Astrocyte of the spinal cord (primary cell): ENCODE results near the gene BRD7.

ENCODE experiments used
- DNase-seq: peaks from one replicate; pipeline ENCODE4 v3.0.0; 2011; ENCODE audit warnings: low read depth, low spot score
- H3K4me3 ChIP-seq: 2 replicates; pipeline ENCODE4 v1.5.1; 2011; ENCODE audit warnings: low read depth, mild to moderate bottlenecking, low read length, moderate library complexity
- in situ Hi-C: cut with HindIII; loops from 2 replicates; pipeline ENCODE4 v1.10.0; 2017; ENCODE audit warnings: low sequenced_read_pairs
- TF ChIP-seq, protein P1 (sequence below): IDR thresholded peaks from 2 replicates; pipeline ENCODE4 v1.5.1; 2012; ENCODE audit warnings: low read depth, mild to moderate bottlenecking, low read length, inconsistent platforms

BRD7 gene

DNA sequence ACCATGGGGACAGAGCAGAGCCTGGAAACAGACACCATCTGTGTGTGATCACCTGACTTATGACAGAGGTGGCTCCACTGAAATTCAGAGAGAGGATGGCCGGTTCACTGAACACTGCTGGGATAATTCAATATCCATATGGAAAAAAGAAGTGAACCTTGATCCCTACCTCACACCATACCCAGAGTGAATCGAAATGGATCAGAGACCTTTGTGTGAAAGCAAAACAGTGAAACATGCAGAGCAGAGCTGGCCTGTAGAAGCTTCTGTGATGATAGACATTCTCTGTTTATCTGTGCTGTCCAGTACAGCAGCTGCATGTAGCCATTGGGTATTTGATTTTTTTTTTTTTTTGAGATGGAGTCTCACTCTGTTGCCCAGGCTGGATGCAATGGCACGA is 82.1 kb downstream of the BRD7 start:
- DNase-seq: no peak
- H3K4me3 ChIP-seq: no peak overlapping the region
- in situ Hi-C loops: no loop called here
- TF ChIP-seq, protein P1, sequence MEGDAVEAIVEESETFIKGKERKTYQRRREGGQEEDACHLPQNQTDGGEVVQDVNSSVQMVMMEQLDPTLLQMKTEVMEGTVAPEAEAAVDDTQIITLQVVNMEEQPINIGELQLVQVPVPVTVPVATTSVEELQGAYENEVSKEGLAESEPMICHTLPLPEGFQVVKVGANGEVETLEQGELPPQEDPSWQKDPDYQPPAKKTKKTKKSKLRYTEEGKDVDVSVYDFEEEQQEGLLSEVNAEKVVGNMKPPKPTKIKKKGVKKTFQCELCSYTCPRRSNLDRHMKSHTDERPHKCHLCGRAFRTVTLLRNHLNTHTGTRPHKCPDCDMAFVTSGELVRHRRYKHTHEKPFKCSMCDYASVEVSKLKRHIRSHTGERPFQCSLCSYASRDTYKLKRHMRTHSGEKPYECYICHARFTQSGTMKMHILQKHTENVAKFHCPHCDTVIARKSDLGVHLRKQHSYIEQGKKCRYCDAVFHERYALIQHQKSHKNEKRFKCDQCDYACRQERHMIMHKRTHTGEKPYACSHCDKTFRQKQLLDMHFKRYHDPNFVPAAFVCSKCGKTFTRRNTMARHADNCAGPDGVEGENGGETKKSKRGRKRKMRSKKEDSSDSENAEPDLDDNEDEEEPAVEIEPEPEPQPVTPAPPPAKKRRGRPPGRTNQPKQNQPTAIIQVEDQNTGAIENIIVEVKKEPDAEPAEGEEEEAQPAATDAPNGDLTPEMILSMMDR: no peak

DNA sequence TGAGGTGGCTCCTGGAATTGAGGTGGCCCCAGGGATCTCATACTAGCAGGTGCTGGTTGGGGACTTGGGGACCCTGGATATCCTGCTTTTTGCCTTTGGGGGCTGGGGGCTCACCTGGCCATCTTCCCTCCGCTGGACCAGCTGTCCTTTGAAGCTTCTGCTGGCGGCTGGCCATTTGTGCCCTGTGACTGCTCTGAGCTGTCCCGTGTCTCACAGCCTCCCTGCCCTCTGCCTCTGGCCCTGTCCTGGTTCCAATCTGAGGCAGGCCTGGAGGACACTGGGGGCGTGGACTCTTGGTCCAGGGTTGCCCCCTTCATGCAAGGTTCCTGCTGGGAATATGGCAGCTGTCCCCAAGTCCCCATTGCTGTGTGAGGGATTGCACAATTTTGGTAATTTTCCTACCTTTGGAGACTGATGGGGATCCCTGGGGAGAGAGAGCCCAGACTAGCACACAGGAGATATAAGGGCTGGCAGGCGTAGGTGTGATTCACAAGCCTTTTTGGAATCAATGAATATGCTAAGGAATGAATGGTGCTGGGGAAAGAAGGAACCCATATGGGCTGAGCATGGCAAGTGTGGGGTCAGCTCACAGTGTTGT is 83.3 kb downstream of the BRD7 start:
- no peak for DNase-seq
- no peak overlapping the region for H3K4me3 ChIP-seq
- in situ Hi-C loops: no loop called here
- TF ChIP-seq, protein P1: no peak

DNA sequence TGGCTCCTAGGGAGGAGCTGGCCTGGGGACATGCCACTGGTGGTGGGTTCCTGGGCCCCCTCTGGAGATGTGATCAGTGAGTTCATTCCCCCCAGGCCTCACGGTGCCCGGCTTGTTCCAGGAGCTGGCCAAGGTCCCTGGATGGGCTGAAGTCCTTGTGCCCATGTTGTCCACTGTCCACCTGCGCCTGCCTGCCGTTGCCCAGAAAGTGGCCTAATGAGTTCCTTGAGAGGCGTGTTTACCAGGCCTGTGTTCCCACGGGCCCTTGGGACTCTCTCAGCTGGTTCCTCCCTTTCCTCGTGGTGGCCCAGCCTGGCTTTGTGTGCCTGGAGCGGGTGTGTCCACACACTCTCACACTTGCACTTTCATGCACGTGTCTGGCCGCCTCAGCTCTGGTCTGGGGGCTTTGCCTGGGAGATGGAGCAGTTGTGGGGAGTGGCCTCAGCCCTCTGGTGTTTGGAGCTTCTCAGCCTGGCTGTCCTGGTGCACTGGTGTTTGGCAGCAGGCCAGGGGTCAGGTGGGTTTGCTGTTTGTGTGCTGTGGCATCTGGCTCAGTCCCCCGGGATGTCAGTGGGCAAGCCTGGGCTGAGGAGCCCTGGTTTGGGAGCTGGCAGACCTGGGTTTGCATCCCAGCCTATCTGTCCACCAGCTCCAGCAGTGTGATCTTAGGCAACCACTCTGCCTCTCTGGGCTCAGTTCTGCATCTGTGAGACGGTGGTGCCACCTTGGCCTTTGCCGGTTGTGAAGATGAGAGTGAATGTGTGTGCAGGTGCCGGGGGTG is 84.5 kb downstream of the BRD7 start:
- no peak for DNase-seq

DNA sequence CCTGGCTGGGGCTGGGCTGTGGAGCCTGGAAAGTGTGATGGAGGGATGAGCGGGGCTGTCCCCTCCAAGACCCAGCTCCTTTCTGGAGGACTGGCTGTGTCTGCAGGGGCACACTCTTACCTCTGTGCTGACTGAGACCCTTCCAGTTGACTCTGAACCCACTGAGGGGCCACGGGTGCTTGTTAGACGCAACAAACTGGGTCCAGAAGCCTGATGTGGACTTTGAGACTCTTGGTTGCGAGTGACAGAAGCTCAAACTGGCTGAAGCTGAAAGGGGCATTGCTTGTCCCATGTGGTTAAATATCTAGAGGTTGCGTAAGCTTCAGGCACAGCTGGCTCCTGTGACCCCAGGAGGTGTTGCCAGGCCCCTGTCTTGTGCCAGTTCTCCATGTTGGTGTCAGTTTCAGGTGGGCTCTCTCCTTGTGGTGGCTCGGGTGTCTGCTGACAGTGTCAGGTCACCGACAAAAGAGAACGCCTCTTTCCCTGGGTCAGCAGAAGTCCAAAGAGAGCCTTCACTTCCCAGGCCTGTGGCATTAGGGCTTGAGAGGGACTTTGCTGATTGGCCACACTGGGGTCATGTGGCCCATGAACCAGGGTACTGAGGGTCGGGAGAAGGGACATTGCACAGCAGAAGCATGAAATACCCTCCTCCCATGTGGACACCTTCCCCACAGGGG is 85.7 kb downstream of the BRD7 start:
- in situ Hi-C loops: no loop called here
- no peak for DNase-seq

More for the DNA sequence above, 84.5 kb downstream of the BRD7 start:
- TF ChIP-seq, protein P1: no peak
- in situ Hi-C loops: no loop called here
- no peak overlapping the region for H3K4me3 ChIP-seq

DNA sequence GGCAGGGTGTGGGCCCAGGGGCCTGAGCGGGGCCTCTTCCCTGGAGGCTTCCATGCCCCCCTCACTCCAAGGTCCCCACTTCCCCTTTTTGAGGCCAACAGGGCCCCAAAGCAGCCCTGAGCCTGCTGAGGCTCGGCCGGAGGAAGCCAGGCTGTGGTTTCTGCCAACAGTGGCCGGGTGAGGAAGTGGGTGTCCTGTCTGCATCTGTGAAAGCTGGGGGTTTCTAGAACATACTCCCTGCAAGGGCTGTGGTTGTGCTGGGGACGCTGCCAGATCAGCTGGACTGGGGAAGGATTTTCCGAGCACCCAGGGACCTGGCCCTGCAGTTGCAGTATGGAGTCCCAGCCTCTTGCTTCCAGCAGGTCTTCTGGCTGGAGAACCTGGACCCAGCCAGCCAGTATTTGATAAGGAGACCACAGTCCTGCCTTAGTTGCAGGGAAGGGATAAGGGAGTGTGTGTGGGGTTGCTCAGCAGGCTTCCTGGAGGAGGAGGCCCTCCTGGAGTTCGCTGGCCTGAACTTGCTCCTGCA is 86.7 kb downstream of the BRD7 start:
- no peak overlapping the region for H3K4me3 ChIP-seq
- in situ Hi-C loops: no loop called here
- TF ChIP-seq, protein P1: no peak
- DNase-seq: peak; percentile 69

More for the DNA sequence above, 85.7 kb downstream of the BRD7 start:
- TF ChIP-seq, protein P1: no peak
- no peak overlapping the region for H3K4me3 ChIP-seq

DNA sequence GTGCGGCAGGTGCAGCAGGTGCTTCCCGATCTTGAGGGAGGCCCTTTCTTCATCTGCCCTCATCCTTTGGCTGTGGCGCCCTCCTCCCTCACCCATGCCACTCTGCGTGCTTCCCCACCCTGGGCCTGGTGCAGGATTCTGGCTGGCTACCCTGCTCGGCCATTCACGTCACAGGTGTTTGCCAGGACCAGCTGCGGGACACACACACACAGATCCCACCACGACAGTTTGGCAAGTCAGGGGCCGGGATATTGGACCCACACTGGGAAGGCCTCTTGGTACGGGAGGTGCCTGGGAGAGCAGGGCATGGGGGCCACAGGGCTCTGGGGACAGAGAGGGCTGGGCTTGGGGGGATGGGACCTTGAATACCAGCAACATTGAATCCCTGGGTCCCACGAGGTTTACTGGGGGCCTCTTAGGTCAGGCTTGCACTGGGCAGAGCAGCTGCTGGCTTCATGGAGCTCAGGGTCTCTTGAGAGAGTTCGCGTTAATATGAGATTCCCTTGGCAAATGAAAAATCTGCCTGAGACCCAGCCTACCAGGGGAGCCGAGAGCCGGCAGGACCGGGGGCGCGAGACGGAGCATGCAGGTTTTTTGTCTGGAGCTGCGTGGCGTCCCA is 87.3 kb downstream of the BRD7 start:
- DNase-seq: no peak
- TF ChIP-seq, protein P1: no peak
- H3K4me3 ChIP-seq: no peak overlapping the region
- in situ Hi-C loops: no loop called here
